GM12872 (cell line): ENCODE data around the gene FOXI1.

ENCODE experiments used
- TF ChIP-seq, protein P1 (sequence below): IDR thresholded peaks from 3 replicates; pipeline ENCODE4 v1.5.1; 2011; ENCODE audit warnings: low read depth, mild to moderate bottlenecking, low read length, moderate library complexity; ENCODE audit not compliant: insufficient read depth

The FOXI1 gene

DNA sequence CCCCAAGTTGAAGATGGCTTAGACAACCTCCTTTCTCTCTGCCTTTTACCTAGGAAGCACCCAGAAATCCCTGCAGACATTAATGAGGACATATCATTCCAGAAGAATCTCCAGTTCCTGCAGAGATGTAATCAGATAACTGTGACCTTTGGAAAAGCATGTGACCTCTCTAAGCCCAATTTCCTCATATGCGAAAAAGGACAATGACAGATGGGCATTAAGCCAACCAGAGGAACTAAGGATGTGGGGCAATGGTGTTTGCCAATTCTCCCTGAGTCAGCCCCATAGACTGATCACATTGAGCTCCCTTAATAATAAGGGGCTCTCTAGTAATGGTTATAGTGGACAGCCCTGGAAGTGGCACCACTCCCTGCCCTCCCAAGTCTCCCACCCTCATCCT, 10.1 kb upstream of the FOXI1 start:
- TF ChIP-seq, protein P1, sequence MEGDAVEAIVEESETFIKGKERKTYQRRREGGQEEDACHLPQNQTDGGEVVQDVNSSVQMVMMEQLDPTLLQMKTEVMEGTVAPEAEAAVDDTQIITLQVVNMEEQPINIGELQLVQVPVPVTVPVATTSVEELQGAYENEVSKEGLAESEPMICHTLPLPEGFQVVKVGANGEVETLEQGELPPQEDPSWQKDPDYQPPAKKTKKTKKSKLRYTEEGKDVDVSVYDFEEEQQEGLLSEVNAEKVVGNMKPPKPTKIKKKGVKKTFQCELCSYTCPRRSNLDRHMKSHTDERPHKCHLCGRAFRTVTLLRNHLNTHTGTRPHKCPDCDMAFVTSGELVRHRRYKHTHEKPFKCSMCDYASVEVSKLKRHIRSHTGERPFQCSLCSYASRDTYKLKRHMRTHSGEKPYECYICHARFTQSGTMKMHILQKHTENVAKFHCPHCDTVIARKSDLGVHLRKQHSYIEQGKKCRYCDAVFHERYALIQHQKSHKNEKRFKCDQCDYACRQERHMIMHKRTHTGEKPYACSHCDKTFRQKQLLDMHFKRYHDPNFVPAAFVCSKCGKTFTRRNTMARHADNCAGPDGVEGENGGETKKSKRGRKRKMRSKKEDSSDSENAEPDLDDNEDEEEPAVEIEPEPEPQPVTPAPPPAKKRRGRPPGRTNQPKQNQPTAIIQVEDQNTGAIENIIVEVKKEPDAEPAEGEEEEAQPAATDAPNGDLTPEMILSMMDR: no peak

DNA sequence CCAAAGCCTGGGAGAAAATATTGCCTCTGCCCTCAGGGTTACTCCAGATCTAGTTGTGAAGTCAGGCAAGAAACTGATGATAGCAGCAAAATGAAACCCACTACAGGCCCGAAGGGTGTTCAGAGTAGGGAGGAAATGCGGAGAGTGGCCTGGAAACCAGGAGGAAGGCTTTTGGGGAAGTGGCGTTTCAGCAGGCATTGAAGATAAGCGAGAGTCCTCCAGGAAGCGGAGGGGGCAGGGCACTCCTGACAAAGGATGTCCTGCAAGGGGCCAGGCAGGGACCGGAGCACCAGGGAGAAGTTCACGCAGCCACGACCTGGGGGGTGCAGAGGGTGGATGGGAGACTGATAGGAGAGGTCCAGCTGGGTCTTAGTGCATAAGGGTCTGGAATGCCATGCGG, 7.8 kb upstream of the FOXI1 start:
- TF ChIP-seq, protein P1: no peak

DNA sequence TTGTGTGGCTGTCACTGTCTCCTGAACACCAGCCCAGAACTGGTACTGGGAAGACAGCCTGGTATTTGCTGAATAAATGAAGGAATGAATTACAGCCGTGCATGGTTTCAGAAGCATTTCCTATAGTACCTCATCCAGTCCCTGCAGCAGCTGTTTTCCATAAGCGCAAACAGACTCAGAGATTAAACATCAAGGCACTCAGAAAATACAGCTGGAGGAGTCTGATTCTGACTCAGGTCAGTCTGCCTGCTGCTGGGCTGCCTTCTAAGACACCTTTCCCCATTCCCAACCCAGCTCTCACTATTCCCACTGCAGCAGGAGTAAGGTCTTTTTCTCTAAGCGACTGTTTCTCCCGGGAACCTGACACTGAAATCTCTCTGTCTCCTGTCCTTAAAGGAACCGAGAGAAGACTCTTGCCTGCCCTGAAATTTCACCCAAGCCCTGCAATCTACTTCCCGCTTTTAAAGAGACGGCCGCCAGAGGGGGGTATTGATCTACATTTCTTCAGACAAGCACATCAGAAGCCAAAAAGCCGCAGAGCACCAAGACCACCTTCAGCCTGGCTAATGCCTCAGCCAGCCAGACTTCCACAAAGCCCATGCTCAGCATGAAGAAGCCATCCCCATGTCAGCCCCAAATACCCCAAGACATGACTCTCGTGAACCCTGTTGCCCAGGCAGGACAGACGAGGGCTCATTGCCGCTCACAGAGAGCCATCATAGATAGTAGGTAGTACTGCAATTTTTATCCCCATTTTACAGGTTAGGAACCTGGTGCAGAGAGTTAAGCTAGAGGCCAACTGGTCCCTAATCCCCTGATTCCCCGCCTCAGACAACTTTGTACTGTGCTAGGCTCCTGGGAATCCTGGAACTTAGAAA, 5.4 kb upstream of the FOXI1 start:
- TF ChIP-seq, protein P1: peak; percentile 68

DNA sequence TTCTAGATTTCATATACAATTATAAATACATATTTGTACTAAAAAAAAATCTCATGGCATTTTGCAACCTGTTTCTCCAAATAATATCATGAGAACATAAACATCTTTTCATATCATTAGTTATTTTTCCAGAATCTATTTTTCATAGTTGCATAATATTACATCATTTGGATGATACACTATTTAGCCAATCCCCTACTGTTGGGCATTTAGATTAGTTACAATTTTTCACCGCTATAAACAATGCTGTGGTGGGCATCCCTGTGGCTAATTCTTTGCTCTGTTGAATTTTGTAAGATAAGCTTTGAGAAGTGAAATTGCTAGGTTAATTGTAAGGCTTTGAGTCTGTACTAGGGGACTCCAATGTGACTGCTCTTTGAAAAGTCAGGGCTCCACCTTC, 2.2 kb upstream of the FOXI1 start:
- TF ChIP-seq, protein P1: no peak

DNA sequence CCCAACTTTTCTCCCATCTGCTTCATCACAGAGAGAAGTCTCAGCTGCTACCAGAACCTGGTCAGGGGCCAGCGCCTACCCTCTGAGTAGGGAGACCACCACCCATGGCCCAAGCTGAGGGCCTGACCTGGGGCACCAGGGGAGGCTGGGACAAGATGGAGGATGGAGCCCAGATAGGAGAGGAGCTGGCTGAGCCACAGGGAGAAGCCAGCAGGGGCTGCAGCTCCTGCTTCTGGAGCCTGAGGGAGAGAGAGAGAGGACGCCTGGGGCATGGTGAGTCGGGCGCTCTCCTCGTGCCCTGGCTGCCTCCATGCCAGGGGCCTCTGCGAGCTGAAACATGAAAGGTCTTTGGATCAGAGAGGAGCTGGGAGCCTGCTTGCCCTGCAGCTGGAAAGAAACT, 1.4 kb upstream of the FOXI1 start:
- TF ChIP-seq, protein P1: no peak

DNA sequence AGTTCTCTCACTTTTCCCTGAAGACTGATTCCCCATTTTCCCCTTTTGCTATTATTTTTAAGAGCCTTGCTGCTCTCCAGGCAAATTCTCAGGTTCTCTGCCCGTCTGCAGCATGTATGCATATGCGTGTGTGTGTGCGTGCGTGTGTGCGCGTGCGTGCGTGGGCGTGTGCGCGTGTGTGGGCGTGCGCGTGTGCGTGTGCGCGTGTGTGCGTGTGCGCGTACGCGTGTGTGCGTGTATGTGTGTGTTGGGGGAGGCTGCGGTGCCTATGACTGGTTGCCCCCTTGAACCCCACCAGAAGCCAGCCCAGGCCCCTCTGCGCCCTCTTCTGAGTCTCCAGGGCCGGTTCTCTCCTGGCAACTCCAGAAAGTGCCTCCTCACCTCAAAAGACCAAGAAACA, 987 bp upstream of the FOXI1 start:
- TF ChIP-seq, protein P1: no peak

DNA sequence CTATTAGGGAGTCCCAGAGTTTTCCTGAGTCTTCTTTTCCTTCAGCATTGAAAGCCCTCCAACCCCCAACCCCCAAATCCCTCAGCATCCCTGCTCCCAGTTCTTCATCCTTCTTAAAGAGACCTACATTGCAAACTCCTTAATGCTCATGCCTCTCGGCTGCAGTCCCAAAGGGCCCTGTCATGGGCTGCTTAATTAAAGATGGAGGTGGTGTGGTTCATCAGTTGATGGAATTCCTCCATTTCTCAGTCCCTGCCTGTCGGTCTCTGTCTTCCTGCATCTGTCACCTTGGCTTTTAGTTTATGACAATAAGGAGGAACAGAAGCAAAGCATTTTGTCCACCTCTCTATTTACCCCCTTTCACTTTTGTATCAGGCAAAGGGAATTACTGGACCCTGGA, 2.0 kb downstream of the FOXI1 start:
- TF ChIP-seq, protein P1: no peak
